GM12875 (cell line): ENCODE measurements around the gene EML1.

Experiments
- H3K4me3 ChIP-seq: one replicate; pipeline ENCODE4 v1.5.1; 2011; ENCODE audit warnings: low read depth, low read length, control low read depth
- TF ChIP-seq, protein P1 (sequence below): IDR thresholded peaks from 2 replicates; pipeline ENCODE4 v1.5.1; 2011; ENCODE audit warnings: low read depth, mild to moderate bottlenecking, control low read depth, inconsistent platforms, low read length, moderate library complexity, borderline replicate concordance; ENCODE audit not compliant: insufficient read depth

EML1 gene

DNA sequence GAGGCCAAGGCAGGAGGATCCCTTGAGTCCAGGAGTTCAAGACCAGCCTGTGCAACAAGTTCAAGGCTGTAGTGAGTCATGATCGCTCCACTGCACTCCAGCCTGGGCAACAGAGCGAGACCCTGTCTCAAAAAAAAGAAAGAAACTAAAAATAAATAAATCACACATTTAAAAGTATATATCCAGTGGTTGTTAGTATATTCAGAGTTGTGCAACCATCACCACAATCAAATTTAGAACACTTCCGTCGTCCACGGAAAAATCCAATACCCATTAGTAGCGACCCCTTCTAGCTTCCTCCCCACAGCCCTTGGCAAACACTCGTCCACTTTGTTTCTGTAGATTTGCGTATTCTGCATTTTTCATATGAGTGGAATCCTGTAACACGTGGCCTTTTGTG is 44.7 kb upstream of the EML1 start:
- TF ChIP-seq, protein P1, sequence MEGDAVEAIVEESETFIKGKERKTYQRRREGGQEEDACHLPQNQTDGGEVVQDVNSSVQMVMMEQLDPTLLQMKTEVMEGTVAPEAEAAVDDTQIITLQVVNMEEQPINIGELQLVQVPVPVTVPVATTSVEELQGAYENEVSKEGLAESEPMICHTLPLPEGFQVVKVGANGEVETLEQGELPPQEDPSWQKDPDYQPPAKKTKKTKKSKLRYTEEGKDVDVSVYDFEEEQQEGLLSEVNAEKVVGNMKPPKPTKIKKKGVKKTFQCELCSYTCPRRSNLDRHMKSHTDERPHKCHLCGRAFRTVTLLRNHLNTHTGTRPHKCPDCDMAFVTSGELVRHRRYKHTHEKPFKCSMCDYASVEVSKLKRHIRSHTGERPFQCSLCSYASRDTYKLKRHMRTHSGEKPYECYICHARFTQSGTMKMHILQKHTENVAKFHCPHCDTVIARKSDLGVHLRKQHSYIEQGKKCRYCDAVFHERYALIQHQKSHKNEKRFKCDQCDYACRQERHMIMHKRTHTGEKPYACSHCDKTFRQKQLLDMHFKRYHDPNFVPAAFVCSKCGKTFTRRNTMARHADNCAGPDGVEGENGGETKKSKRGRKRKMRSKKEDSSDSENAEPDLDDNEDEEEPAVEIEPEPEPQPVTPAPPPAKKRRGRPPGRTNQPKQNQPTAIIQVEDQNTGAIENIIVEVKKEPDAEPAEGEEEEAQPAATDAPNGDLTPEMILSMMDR, result no peak
- H3K4me3 ChIP-seq, result no peak overlapping the region

DNA sequence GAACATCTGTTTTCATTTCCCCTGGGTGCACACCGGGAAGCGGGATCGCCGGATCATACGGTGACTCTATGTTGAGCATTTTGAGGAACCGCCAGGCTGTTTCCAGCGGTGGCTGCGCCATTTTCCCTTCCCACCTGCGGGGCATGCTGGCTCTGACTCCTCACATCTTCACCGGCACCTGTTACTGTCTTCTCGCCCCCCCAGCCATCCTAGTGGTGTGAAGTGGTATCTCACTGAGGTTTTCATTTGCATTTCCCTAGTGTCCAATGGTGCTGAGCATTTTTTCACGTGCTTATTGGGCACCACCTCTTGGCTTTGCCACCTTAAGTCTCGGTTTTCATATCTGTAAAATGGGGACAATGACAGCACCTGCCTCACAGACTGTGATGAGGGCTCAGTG is 44.1 kb upstream of the EML1 start:
- TF ChIP-seq, protein P1, result peak; percentile 35; the same call in 1 of the 2 replicates
- H3K4me3 ChIP-seq, result no peak overlapping the region

GRCh38 chr14:99749763-99750715 is 43.2 kb upstream of the EML1 start:
- no peak overlapping the region for H3K4me3 ChIP-seq
- TF ChIP-seq, protein P1, result no peak

- TF ChIP-seq, protein P1, result no peak
Observed at GRCh38 chr14:99750746-99751450, 42.3 kb upstream of the EML1 start.

DNA sequence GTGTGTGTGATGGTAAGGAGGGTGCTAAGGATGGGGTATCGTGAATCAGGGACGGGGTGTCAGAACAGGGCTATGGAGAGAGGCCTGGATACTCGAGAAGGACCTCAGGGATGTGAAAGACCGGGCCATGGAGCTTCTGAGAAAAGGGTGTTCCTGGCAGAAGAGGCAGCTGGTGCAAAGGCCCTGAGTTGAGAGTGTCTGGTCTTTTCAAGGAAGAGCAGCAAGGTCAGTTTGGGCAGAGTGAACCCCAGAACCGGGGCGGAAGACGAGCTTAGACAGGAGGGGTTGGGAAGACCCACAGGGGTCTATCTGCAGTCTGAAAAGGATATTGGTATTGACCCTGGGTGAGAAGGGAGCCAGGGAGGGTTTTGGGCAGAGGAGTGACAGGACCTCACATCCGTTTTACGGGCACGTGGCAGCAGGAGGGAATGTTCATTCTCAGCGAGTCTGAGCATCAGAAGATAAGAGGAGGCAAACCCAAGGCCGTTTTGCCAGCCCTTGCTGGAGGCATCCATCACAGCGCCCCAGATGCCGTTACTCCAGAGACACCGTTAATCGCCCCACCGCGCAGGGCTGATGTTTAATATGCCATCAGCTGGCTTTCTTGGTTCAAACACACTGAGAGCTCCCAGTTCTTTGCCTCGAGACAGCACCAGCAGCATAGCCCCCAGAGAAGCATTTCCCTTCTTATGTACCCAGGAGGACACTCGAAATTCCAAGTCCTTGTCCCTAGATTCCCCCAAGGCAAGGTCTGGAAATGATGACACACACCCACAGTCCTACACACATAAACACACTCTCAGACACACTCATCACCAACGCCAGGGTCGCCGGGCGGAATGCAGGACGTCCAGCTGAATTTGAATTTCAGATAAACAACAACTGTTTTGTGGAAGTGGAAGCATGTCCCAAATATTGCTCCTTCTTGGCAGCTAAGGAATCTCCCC is 41.4 kb upstream of the EML1 start:
- TF ChIP-seq, protein P1, result no peak
- no peak overlapping the region for H3K4me3 ChIP-seq

More at GRCh38 chr14:99750746-99751450, 42.3 kb upstream of the EML1 start:
- no peak overlapping the region for H3K4me3 ChIP-seq

DNA sequence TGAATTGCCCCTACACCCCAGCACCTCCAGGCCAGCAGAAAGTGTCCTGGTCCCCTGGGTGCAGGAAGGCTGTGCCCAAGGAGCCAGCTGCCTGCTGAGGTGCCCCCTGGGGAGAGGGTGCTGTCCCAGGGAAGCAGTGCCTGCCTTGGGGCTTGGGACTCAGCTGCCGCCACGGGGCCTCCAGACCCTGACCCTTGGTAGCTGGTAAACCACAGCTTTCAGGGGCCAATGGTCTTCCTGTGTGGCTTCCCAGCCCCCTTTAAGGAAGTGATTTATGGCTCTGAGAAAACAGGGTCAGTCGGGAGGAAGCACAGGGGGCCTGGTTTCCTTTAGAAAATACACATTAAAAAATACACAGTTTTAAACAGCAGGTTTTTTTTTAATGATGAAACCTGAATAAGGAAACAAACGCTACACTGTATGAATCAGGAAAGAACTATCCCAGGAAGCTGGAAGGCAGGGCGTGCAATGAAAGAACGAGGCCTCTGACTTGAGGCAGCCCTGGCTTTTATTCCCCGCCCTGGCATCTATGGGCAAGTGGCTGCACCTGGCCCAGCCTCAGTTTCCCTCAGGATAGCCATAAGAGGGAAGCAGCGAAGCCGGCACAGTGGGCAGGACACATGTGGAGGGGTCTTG is 40.6 kb upstream of the EML1 start:
- TF ChIP-seq, protein P1, result no peak
- H3K4me3 ChIP-seq, result no peak overlapping the region
